ENCODE data around the gene VPS51.

VPS51 gene

GRCh38 chr11:65103476-65103875 lies 7.5 kb downstream of the VPS51 start:
- no peak for TF ChIP-seq CTCF (IDR thresholded peaks at IDR 0.05; ENCODE audit: extremely low read depth, insufficient read depth, missing control alignments)
- DNase-seq (ENCODE audit: low spot score) = no peak
- in situ Hi-C loops (cut with MboI; ENCODE audit: low pct_unique_long_range_greater_than_20kb, low sequenced_read_pairs, unreplicated experiment) = no loop called here

GRCh38 chr11:65104628-65105027 lies 8.6 kb downstream of the VPS51 start:
- no peak for DNase-seq (ENCODE audit: low spot score)
- no peak for TF ChIP-seq CTCF (IDR thresholded peaks at IDR 0.05; ENCODE audit: extremely low read depth, insufficient read depth, missing control alignments)
- in situ Hi-C loops (cut with MboI; ENCODE audit: low pct_unique_long_range_greater_than_20kb, low sequenced_read_pairs, unreplicated experiment) = no loop called here

GRCh38 chr11:65107078-65107477 lies 11.1 kb downstream of the VPS51 start:
- DNase-seq (ENCODE audit: low spot score) = no peak
- no peak for TF ChIP-seq CTCF (IDR thresholded peaks at IDR 0.05; ENCODE audit: extremely low read depth, insufficient read depth, missing control alignments)
- in situ Hi-C loops (cut with MboI; ENCODE audit: low pct_unique_long_range_greater_than_20kb, low sequenced_read_pairs, unreplicated experiment) = no loop called here

- in situ Hi-C loops (cut with MboI; ENCODE audit: low pct_unique_long_range_greater_than_20kb, low sequenced_read_pairs, unreplicated experiment) = no loop called here
- no peak for TF ChIP-seq CTCF (IDR thresholded peaks at IDR 0.05; ENCODE audit: extremely low read depth, insufficient read depth, missing control alignments)
- no peak for DNase-seq (ENCODE audit: low spot score)
Observed at GRCh38 chr11:65107751-65108468, 11.9 kb downstream of the VPS51 start.

- no peak for DNase-seq (ENCODE audit: low spot score)
- TF ChIP-seq CTCF (IDR thresholded peaks at IDR 0.05; ENCODE audit: extremely low read depth, insufficient read depth, missing control alignments) = no peak
- in situ Hi-C loops (cut with MboI; ENCODE audit: low pct_unique_long_range_greater_than_20kb, low sequenced_read_pairs, unreplicated experiment) = no loop called here
Observed at GRCh38 chr11:65108469-65109123, 12.6 kb downstream of the VPS51 start.

GRCh38 chr11:65109231-65110198 lies 13.5 kb downstream of the VPS51 start:
- in situ Hi-C loops (cut with MboI; ENCODE audit: low pct_unique_long_range_greater_than_20kb, low sequenced_read_pairs, unreplicated experiment) = no loop called here
- no peak for TF ChIP-seq CTCF (IDR thresholded peaks at IDR 0.05; ENCODE audit: extremely low read depth, insufficient read depth, missing control alignments)
- no peak for DNase-seq (ENCODE audit: low spot score)
